NCI-H345 treated with DMSO at 0.1 percent for 48 hours (cell line): ENCODE data around the gene RUFY1.
"Not testable (repeated sequence)": the region's sequence is repeated elsewhere in the genome, so short reads cannot be mapped to it uniquely, and the experiment has no call there.

Source experiments
- DNase-seq: peaks from one replicate; lab custom pipeline; 2025; ENCODE audit not compliant: unreplicated experiment; lab: John Stamatoyannopoulos, UW

Gene RUFY1

DNA sequence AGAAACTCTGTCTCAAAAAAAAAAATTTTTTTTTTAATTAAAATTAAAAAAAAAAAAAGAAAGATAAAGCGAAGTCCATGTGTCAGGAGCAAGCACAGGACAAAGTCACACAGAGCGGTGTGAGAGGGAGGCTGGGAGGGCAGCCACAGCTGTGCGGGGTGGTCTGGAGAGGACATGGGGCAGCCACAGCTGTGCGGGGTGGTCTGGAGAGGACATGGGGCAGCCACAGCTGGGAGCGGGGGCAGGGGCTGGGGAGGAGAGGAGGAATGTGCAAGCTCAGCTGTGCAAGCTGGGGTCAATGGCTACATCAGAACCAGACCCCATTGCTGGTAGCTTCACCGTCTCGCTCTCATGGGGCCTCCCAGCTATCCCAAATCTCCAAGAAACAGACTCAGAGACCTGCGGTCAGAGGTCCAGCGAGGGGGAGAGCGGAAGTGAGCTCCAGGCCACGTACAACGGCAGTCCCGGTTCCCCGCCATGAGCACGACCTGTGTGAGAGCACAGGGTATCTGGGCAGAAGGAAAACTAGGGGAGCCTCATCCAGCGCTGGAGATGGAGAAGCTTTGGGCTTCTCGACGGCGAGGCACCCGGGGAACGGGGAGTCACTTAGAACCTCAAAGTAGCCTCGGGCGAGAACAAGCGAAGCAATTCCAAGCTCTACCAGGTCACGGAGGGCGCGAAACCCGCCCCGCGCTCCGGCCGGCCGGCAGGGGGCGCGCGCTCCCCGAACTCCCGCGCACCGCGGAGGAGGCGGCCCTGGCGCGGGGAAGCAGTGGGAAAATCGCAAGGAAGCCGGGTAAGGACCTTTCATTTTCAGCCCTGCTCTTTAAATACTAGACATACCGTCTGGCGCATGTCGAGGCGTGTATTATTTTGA lies 107.2 kb downstream of the RUFY1 start:
- DNase-seq: not testable (repeated sequence)

DNA sequence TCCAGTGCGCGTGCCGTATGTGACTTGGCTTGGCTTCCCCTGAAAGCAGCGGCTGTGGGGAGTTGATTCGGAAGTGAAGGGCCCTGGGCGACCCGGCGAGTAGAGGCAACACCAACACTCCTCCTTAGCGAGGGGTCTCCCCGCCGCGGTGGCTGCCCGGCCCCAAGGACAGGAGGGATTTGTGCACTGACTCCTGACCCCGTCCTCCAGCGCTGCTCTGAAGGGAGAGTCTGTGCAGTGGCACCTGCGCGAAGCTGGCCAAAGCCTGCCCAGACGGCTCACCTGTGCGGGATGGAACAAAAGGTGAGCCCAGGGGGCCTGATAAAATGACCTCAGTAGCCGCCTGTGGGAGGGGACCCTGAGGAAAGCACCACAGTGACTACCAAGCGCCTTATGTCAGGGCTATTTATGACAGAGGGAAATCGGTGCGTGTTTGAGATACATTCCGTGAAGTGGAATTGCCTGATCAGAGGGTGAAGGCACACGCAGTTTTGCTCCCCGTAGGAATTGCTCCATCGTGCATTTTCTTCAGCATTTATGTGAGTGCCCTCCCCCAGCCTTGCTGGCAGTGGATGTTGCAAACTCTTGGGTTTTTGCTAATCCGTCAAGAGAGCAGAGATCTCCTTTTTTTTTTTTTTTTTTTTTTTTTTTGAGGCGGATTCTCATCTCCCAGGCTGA lies 108.0 kb downstream of the RUFY1 start:
- DNase-seq: not testable (repeated sequence)
